ENCODE results near the gene KRTAP4-8. TPM values are rescaled to one million over a fixed set of nuclear protein-coding genes. Genes with fewer than 3 reads are reported as not detected.
"Not testable (repeated sequence)": the region's sequence is repeated elsewhere in the genome, so short reads cannot be mapped to it uniquely, and the experiment has no call there.

Gene KRTAP4-8
- total RNA-seq, 1 donor from 2014 or later: not detected

GRCh38 chr17:41133880-41134735, 36.2 kb upstream of the KRTAP4-8 start:
- Histone ChIP-seq H3K4me3 (ENCODE audit: low read depth, low read length) (no peak overlapping the region), H3K27me3 (ENCODE audit: control insufficient read depth, insufficient read depth, low read length) (no peaks in the 10 kb centered on the region), H3K36me3 (ENCODE audit: control insufficient read depth, insufficient read depth, low read length) (no peaks in the 10 kb centered on the region)
- no peak for TF ChIP-seq CTCF (IDR thresholded peaks at IDR 0.05; ENCODE audit: insufficient read depth, low read length, poor library complexity, severe bottlenecking)
- no peak for DNase-seq (ENCODE audit: low read depth)

- DNase-seq (ENCODE audit: low read depth): peak; percentile 18
- Histone ChIP-seq H3K36me3 (ENCODE audit: control insufficient read depth, insufficient read depth, low read length) (no peaks in the 10 kb centered on the region), H3K27me3 (ENCODE audit: control insufficient read depth, insufficient read depth, low read length) (no peaks in the 10 kb centered on the region), H3K4me3 (ENCODE audit: low read depth, low read length) (no peak overlapping the region)
- TF ChIP-seq CTCF (IDR thresholded peaks at IDR 0.05; ENCODE audit: insufficient read depth, low read length, poor library complexity, severe bottlenecking): no peak
Observed at GRCh38 chr17:41131979-41132378, 34.0 kb upstream of the KRTAP4-8 start.

GRCh38 chr17:41127371-41127770, 29.4 kb upstream of the KRTAP4-8 start:
- no peak for DNase-seq (ENCODE audit: low read depth)
- TF ChIP-seq CTCF (IDR thresholded peaks at IDR 0.05; ENCODE audit: insufficient read depth, low read length, poor library complexity, severe bottlenecking): no peak
- H3K27me3 ChIP-seq (ENCODE audit: control insufficient read depth, insufficient read depth, low read length): no peaks in the 10 kb centered on the region

GRCh38 chr17:41126412-41126811, 28.5 kb upstream of the KRTAP4-8 start:
- Histone ChIP-seq H3K27me3 (ENCODE audit: control insufficient read depth, insufficient read depth, low read length) (no peaks in the 10 kb centered on the region), H3K4me3 (ENCODE audit: low read depth, low read length) (no peak overlapping the region), H3K36me3 (ENCODE audit: control insufficient read depth, insufficient read depth, low read length) (no peaks in the 10 kb centered on the region)
- DNase-seq (ENCODE audit: low read depth): no peak
- TF ChIP-seq CTCF (IDR thresholded peaks at IDR 0.05; ENCODE audit: insufficient read depth, low read length, poor library complexity, severe bottlenecking): no peak

More at GRCh38 chr17:41127371-41127770, 29.4 kb upstream of the KRTAP4-8 start:
- no peak overlapping the region for H3K4me3 ChIP-seq (ENCODE audit: low read depth, low read length)
- H3K36me3 ChIP-seq (ENCODE audit: control insufficient read depth, insufficient read depth, low read length): no peaks in the 10 kb centered on the region

- Histone ChIP-seq H3K36me3 (ENCODE audit: control insufficient read depth, insufficient read depth, low read length) (no peaks in the 10 kb centered on the region), H3K4me3 (ENCODE audit: low read depth, low read length) (no peak overlapping the region), H3K27me3 (ENCODE audit: control insufficient read depth, insufficient read depth, low read length) (no peaks in the 10 kb centered on the region)
- no peak for TF ChIP-seq CTCF (IDR thresholded peaks at IDR 0.05; ENCODE audit: insufficient read depth, low read length, poor library complexity, severe bottlenecking)
- DNase-seq (ENCODE audit: low read depth): no peak
Observed at GRCh38 chr17:41125064-41125463, 27.1 kb upstream of the KRTAP4-8 start.

GRCh38 chr17:41123991-41124371, 26.0 kb upstream of the KRTAP4-8 start, which contains the start of gene KRTAP4-12:
Gene KRTAP4-12, minus strand, starts transcription at chr17:41124182. Its CDS starts 60 bp downstream, at chr17:41124122.
- H3K4me3 ChIP-seq (ENCODE audit: low read depth, low read length); H3K36me3 ChIP-seq (ENCODE audit: control insufficient read depth, insufficient read depth, low read length); DNase-seq (ENCODE audit: low read depth); H3K27me3 ChIP-seq (ENCODE audit: control insufficient read depth, insufficient read depth, low read length): not testable (repeated sequence)

- not testable (repeated sequence) for H3K4me3 ChIP-seq (ENCODE audit: low read depth, low read length); H3K27me3 ChIP-seq (ENCODE audit: control insufficient read depth, insufficient read depth, low read length); DNase-seq (ENCODE audit: low read depth); H3K36me3 ChIP-seq (ENCODE audit: control insufficient read depth, insufficient read depth, low read length)
Observed at GRCh38 chr17:41123292-41123990, 25.5 kb upstream of the KRTAP4-8 start.
